ENCODE data around the gene BMERB1.
A peak's percentile ranks its signal among the peaks of the same experiment; 100 is the strongest.
"Not testable (repeated sequence)": the region's sequence is repeated elsewhere in the genome, so short reads cannot be mapped to it uniquely, and the experiment has no call there.

BMERB1 gene

GRCh38 chr16:15422222-15422621 is 12.2 kb upstream of the BMERB1 start:
- DNase-seq (ENCODE audit: insufficient read length, low spot score) (no peak), FAIRE-seq (no peak)

GRCh38 chr16:15425861-15426260 is 8.5 kb upstream of the BMERB1 start:
- FAIRE-seq (no peak), DNase-seq (ENCODE audit: insufficient read length, low spot score) (no peak)

GRCh38 chr16:15426796-15427195 is 7.6 kb upstream of the BMERB1 start:
- no peak for DNase-seq (ENCODE audit: insufficient read length, low spot score)
- no peak for FAIRE-seq

GRCh38 chr16:15427648-15428239 is 6.6 kb upstream of the BMERB1 start:
- DNase-seq (ENCODE audit: insufficient read length, low spot score) = peak; percentile 68
- FAIRE-seq = peak; percentile 81

- DNase-seq (ENCODE audit: insufficient read length, low spot score); FAIRE-seq: not testable (repeated sequence)
These were observed 3.5 kb upstream of the BMERB1 start for GRCh38 chr16:15430884-15431283.

- DNase-seq (ENCODE audit: insufficient read length, low spot score) (no peak), FAIRE-seq (no peak)
These were observed 336 bp upstream of the BMERB1 start for GRCh38 chr16:15434079-15434424.

GRCh38 chr16:15435216-15435864 is 952 bp downstream of the BMERB1 start:
- FAIRE-seq (no peak), DNase-seq (ENCODE audit: insufficient read length, low spot score) (no peak)

- DNase-seq (ENCODE audit: insufficient read length, low spot score) (no peak), FAIRE-seq (no peak)
These were observed 4.7 kb downstream of the BMERB1 start for GRCh38 chr16:15439102-15439501.

- no peak for FAIRE-seq
- no peak for DNase-seq (ENCODE audit: insufficient read length, low spot score)
These were observed 5.1 kb downstream of the BMERB1 start for GRCh38 chr16:15439521-15439920.

- no peak for DNase-seq (ENCODE audit: insufficient read length, low spot score)
- FAIRE-seq = no peak
These were observed 6.5 kb downstream of the BMERB1 start for GRCh38 chr16:15440852-15441251.

GRCh38 chr16:15442140-15442539 is 7.8 kb downstream of the BMERB1 start:
- FAIRE-seq; DNase-seq (ENCODE audit: insufficient read length, low spot score): not testable (repeated sequence)

GRCh38 chr16:15443753-15444152 is 9.4 kb downstream of the BMERB1 start:
- DNase-seq (ENCODE audit: insufficient read length, low spot score) = no peak
- no peak for FAIRE-seq

- no peak for DNase-seq (ENCODE audit: insufficient read length, low spot score)
- FAIRE-seq = no peak
These were observed 9.9 kb downstream of the BMERB1 start for GRCh38 chr16:15444264-15444663.

GRCh38 chr16:15445450-15445849 is 11.1 kb downstream of the BMERB1 start:
- DNase-seq (ENCODE audit: insufficient read length, low spot score) = no peak
- no peak for FAIRE-seq

GRCh38 chr16:15446901-15447300 is 12.5 kb downstream of the BMERB1 start:
- FAIRE-seq = no peak
- no peak for DNase-seq (ENCODE audit: insufficient read length, low spot score)

GRCh38 chr16:15450624-15451023 is 16.2 kb downstream of the BMERB1 start:
- no peak for DNase-seq (ENCODE audit: insufficient read length, low spot score)
- FAIRE-seq = no peak

GRCh38 chr16:15451098-15451731 is 16.8 kb downstream of the BMERB1 start:
- FAIRE-seq = no peak
- DNase-seq (ENCODE audit: insufficient read length, low spot score) = no peak

GRCh38 chr16:15452246-15452855 is 18.0 kb downstream of the BMERB1 start:
- no peak for FAIRE-seq

GRCh38 chr16:15453296-15453695 is 18.9 kb downstream of the BMERB1 start:
- DNase-seq (ENCODE audit: insufficient read length, low spot score); FAIRE-seq: not testable (repeated sequence)

More at GRCh38 chr16:15452246-15452855, 18.0 kb downstream of the BMERB1 start:
- no peak for DNase-seq (ENCODE audit: insufficient read length, low spot score)

GRCh38 chr16:15454933-15455332 is 20.5 kb downstream of the BMERB1 start:
- FAIRE-seq; DNase-seq (ENCODE audit: insufficient read length, low spot score): not testable (repeated sequence)

GRCh38 chr16:15457400-15457799 is 23.0 kb downstream of the BMERB1 start:
- no peak for FAIRE-seq

GRCh38 chr16:15457958-15458357 is 23.6 kb downstream of the BMERB1 start:
- no peak for DNase-seq (ENCODE audit: insufficient read length, low spot score)
- no peak for FAIRE-seq

More at GRCh38 chr16:15457400-15457799, 23.0 kb downstream of the BMERB1 start:
- DNase-seq (ENCODE audit: insufficient read length, low spot score) = no peak

Data from HTR-8/SVneo (cell line).